A172 (cell line): Measurements from ENCODE around the gene AKT1. TPM values are rescaled to one million over a fixed set of nuclear protein-coding genes. Genes with fewer than 3 reads are reported as not detected.

ENCODE experiments used
- DNase-seq: peaks from one replicate; pipeline ENCODE4 v3.0.0-alpha.2; 2015; ENCODE audit warnings: low spot score
- total RNA-seq: library from RNA; depleted of rRNA; stranded (reverse); fragments of >200 nt; shearing (Covaris generic); gene quantifications from 2 replicates; pipeline ENCODE4 v1.2.3, GENCODE V29; 2014

The AKT1 gene
- total RNA-seq, 1 experiment from 2014 or later, result 107 TPM

- no peak for DNase-seq
Measured at GRCh38 chr14:104786091-104786586, 9.4 kb downstream of the AKT1 start.

GRCh38 chr14:104785708-104786080 lies 9.9 kb downstream of the AKT1 start:
- DNase-seq, result no peak

GRCh38 chr14:104784846-104785707 lies 10.5 kb downstream of the AKT1 start:
- no peak for DNase-seq

- no peak for DNase-seq
Measured at GRCh38 chr14:104784218-104784568, 11.4 kb downstream of the AKT1 start.

GRCh38 chr14:104783484-104784217 lies 11.9 kb downstream of the AKT1 start:
- no peak for DNase-seq

GRCh38 chr14:104782808-104783139 lies 12.8 kb downstream of the AKT1 start:
- DNase-seq, result no peak

GRCh38 chr14:104782086-104782807 lies 13.3 kb downstream of the AKT1 start:
- no peak for DNase-seq

GRCh38 chr14:104781271-104782077 lies 14.1 kb downstream of the AKT1 start:
- no peak for DNase-seq

- no peak for DNase-seq
Measured at GRCh38 chr14:104780513-104781030, 15.0 kb downstream of the AKT1 start.

- no peak for DNase-seq
Measured at GRCh38 chr14:104779776-104780512, 15.6 kb downstream of the AKT1 start.

GRCh38 chr14:104778694-104779331 lies 16.7 kb downstream of the AKT1 start:
- no peak for DNase-seq

- DNase-seq, result no peak
Measured at GRCh38 chr14:104777808-104778249, 17.7 kb downstream of the AKT1 start.

GRCh38 chr14:104776961-104777807 lies 18.4 kb downstream of the AKT1 start:
- DNase-seq, result no peak

GRCh38 chr14:104776481-104776880 lies 19.1 kb downstream of the AKT1 start:
- no peak for DNase-seq

- DNase-seq, result no peak
Measured at GRCh38 chr14:104775073-104775489, 20.5 kb downstream of the AKT1 start.

GRCh38 chr14:104774453-104775072 lies 21.0 kb downstream of the AKT1 start:
- DNase-seq, result no peak

- no peak for DNase-seq
Measured at GRCh38 chr14:104773505-104774452, 21.8 kb downstream of the AKT1 start.
